Measurements from ENCODE around the gene LMX1B.

The LMX1B gene

DNA sequence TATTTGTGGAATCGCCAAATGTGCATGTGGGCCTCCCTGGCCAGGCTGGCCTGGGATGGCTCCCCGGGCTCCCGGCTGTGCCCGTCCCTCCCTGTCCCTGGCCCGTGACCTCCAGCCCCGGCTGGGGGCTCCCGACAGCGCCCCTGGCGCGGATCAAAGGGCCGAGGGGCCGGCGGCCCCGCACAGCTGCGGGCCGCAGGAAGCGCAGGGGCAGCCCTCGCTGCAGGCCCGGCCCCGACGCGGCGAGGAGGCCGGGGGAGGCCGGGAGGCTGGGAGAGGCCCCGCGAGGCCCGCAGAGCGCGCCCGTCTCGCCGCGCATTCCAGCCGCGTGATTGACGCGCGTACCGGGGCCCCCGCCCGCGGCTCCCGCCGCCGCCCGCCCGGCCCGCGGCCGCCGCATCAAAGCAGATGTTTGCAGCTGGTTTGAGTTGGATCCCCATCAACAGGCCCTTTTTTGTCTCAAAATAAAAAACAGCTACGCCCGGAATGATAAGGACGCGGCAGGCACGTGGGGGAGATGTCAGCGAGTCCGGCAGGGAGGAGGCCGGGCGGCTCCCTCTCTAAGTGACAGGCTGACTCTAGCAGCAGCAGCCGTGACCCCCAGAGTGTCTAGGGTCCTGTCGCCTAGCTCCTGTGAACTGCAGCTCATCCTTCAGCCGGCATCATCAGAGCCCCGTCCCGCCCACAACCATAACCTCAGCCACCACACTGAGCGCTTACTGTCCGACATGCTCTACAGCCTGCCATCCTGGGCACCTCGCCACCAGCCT lies 69.4 kb downstream of the LMX1B start:
- no peak for DNase-seq

DNA sequence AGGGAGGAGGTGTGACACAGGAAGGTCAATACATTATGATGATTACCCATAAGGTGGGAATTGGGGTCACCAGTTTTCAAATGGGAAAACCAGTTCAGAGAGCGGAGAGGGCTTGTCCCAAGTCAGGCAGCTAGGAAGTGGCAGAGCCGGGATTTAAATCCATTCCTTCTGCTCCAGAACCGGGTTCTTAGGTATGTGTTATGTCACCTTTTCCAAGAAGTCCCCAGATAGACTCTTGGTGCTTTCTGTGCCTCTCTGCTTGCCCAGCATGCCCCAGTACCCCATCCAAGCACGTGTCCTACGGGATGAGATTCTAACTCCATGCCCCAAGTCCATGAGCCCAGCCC lies 69.9 kb downstream of the LMX1B start:
- DNase-seq: no peak

DNA sequence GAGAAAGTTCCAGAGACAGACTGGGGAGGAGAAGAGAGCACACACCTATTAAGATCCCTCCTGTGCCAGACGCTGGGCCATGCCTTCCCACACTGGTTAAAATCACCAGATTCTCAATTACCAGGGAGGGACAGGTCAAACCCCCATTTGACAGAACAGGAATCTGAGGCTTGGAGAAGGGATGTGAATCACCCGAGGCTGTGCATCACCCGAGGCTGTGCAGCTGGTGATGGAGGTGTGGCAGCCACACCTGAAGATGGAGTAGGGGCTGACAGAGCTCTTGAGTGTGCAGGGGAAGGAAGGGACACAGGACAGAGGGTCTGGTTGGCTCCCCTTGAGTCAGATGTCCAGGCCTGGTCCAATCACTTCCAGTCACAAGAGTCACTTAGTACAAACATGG lies 70.6 kb downstream of the LMX1B start:
- no peak for DNase-seq

DNA sequence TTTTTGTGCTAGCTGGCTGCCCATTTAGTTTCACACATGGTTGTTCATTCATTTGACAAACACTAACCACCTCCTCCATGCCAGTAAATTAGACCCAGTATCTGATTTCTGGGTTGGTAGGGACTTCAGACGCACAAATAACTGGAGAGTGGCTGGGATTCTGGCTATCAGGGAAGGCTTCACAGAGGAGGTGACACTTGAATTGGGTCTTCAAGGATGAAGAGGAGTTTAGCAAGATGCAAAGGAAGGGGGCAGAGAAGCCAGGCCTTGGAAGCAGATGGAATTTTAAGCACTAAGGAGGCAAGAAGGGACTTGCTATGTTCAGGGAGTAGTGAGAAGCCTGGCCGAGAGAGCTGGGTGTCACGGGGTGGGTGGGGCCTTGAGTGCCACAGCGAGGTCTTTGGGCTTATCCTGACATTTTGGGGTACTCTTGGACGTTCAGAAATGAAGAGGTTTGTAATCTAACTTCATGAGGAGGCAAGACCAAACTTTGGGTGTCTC lies 71.3 kb downstream of the LMX1B start:
- DNase-seq: no peak

DNA sequence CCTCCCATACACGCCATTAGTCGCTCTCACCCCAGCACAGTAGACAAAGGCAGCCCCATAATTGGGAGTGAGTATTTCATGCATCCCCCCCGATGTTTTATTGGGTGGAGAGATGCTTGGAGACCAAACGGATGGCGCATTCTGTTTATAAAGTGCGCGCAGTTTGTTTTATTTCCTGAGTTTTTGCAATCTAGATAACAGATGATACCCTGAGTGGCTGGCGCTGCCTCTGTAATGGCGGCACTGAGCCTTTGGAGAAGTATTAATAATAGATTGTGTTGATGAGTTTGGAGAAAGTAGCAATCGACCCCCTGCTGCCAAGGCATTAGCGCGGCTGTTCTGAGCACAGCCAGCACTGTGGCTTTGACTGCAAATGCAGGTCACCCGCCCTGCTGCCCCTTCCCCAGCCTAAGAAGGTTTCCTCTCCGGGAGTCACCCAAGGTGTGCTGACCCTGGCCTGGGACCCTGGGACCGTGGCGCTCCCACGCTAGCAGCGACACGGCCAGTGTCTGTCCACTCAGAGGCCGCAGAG lies 74.3 kb downstream of the LMX1B start:
- no peak for DNase-seq

DNA sequence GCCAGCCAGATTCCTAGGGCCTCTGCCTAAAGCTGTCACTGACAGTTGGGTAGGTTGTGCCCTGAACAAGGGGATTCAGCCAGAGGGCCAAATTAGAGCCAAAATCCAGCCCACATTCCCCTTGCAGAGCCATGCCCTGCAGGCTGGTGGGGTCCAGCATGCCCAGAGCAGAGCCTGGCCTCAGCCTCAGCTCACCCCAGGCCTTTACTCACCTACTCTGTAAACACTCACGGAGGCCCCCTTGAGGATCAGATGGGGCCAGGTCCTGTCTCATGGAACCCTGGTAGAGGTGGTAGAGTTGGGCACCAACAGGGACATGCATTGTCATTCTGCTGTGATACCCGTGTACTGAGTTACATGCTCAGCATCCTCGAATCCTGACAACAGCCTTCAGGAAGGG lies 74.9 kb downstream of the LMX1B start:
- DNase-seq: no peak

DNA sequence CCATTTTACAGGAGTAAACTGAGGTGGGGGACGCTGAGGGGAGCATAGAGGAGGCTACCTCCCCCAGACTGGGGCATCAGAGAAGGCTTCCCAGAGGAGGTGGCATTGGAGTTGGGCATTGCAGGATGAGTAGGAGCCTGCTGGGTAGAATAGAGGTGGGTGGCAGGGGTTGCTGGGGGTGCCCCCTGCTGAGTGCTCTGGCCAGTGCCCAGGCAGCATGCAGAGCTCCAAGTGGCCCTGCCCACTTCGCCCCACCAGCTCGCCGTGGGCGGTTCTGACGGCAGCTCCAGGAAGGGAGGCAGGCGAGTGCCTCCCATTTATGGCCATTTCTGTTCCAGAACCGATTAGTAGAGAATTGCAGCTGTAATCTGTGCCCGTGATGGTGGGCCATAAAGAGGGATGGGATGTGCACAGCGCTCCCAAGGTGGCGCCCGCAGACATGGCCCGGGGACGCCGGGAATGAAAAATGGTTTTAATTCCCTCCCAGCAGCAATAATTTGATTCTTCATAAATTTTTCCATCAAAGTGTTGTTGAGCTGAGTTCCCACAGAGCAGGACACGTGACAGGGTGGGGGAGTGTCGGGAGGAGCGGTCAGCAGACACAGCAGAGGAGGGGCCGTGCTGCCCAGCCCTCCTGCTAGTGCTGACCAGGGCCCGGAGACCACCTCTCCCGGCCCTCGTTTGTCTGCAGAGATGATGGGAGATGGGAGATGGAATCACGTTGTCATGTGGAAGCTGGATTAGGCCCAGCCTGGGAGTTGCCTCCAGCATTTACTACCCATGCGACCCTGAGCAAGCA lies 75.5 kb downstream of the LMX1B start:
- DNase-seq: no peak

DNA sequence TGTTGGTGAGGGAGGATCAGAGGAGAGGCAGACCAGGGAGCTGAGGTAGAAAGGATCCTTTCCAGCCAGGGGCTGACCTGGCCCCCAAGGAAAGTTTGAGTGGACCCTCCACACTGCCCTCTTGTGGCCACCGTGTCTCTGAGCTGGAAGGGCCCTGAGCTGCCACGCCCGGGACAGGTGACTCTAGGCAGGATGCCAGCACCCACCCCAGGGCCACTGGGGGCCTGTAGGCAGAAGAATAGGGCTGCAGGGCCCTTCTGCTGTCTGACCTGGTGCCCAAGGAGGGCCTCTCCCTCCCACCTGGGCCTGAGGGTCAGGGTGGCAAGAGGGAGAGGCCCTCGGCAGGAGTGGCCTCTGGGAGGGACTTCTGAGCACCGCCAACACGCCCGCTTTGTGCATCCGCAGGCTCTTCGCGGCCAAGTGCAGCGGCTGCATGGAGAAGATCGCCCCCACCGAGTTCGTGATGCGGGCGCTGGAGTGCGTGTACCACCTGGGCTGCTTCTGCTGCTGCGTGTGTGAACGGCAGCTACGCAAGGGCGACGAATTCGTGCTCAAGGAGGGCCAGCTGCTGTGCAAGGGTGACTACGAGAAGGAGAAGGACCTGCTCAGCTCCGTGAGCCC lies 76.8 kb downstream of the LMX1B start:
- peak; percentile 16 for DNase-seq

DNA sequence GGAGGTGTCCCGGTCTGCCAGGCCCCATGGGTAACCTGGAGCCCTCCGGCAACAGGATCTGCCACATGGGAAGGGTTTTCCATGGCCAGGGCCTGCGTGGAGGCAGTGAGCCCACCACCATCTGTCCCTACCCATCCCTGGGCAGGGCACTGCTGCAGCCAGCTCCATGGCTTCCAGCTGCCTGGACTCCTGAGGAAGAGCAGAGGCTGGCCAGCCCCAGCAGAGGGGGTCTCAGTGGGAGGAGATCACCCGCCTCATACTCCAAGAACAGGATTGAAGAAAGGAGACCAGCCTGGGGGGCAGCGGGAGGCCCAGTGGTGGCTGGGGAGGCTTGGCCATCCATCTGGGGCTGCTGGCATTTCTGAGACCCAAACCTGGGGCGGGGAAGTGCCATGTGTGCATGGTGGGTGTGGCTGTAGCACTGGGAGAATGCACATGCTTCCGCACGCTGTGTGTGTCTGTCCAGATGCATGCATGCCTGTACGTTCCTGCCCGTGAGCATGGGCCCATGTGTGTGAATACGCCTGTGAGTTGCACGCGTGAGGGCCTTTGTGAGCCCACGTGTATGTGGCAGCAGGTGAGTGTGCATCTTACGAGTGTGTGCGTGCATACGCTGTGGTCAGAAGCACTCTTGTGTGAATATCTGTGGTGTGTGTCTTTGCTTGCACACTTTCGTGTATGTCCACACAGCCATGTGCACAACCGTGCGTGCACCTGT lies 78.5 kb downstream of the LMX1B start:
- no peak for DNase-seq

DNA sequence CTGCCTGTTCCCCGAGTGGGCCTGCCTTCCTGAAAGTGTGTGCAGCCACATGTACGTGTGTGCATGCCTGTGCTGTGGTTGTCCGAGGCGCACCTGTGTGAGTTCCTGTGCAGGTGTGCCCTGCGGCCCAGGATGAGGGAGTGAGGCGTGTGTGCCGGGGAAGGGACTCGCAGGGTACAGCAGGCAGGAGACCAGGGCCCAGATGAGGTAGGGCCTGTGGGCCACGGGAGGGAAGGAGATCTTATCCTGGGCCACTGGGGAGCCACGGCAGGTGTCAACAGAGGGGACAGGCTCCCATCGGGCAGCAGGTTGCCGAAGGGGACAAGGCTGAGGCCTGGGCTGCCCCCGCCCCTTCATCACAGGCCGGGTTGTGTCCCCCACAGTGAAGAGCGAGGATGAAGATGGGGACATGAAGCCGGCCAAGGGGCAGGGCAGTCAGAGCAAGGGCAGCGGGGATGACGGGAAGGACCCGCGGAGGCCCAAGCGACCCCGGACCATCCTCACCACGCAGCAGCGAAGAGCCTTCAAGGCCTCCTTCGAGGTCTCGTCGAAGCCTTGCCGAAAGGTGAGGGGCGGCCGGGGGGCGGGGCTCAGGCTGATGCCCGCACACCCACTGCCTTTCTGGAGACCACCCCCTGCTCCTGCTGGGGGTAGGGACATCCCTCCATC lies 79.2 kb downstream of the LMX1B start:
- no peak for DNase-seq

DNA sequence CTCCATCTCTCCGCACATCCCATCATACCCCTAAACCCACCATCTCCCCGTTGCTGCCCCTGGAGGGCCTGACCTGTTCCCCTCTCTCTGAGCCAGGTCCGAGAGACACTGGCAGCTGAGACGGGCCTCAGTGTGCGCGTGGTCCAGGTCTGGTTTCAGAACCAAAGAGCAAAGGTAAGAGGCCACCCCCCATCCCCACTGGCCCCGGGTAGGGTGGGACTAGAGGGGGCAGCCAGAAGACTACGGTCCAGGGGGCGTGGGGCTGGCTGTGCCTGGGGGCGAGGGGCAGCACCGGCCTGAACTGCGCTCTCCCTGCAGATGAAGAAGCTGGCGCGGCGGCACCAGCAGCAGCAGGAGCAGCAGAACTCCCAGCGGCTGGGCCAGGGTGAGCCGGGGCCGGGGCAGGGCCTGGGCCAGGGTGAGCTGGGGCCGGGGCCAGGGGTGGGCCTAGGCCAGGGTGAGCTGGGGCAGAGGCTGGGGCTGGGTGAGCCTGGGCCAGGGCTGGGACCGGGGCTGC lies 79.8 kb downstream of the LMX1B start:
- DNase-seq: no peak

DNA sequence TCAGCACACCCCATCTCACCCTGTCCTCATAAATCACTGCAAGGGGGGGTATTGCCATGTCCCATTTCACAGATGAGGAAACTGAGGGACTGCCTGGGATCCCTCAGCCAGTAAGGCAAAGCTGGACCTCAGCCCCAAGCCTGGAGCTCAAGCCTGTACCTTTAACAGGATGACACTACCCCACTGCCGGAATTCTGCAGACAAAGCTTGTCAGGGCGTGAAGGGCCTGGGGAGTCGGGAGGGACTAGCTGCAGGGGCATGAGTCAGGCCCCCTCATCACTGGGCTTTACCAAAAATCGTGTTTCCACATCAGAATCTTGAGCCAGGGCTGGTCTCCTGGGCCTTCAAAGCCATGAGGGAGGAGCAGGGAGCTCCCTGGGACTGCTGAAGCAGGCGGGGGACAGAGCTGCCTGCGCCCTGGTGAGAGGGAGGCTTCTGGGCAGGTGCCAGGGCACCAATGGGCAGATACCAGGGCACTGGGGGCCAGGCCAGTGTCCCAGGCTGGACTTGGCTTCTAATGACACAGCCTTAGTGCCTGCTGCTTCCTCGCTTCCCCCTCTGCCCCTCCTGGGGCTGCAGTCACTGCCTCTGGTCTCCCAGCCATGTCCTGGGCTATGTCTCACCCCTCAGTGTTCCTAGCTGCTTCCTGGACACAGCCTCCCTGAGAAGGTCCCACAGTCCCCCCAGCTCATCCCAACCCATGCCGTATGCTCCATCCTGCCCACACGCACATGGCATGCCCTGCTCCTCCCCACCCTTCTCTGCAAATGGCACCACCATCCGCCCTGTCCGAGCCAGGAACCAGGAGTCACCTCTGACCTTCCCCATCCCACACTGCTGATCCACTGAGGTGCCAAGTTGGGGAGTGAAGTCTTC lies 80.7 kb downstream of the LMX1B start:
- no peak for DNase-seq

DNA sequence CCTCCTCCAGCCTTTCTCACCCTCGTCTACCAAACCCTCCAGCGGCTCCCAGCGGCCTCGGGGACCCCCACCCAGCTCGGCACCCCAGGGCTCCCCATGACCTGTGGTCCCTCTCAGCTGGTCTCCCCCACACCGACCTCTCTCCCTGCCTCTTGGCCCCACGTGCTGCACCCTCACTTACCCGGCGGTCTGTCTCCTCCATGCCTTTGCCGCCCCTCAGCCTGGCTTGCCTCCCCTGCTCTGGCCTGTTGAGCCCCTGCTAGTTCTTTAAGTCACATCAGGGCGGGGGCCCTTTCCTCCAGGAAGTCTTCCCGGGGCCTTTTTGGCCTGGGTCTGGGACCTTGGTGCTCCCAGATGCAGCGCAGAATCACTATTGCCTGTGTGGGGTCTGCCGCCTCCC lies 81.5 kb downstream of the LMX1B start:
- no peak for DNase-seq

DNA sequence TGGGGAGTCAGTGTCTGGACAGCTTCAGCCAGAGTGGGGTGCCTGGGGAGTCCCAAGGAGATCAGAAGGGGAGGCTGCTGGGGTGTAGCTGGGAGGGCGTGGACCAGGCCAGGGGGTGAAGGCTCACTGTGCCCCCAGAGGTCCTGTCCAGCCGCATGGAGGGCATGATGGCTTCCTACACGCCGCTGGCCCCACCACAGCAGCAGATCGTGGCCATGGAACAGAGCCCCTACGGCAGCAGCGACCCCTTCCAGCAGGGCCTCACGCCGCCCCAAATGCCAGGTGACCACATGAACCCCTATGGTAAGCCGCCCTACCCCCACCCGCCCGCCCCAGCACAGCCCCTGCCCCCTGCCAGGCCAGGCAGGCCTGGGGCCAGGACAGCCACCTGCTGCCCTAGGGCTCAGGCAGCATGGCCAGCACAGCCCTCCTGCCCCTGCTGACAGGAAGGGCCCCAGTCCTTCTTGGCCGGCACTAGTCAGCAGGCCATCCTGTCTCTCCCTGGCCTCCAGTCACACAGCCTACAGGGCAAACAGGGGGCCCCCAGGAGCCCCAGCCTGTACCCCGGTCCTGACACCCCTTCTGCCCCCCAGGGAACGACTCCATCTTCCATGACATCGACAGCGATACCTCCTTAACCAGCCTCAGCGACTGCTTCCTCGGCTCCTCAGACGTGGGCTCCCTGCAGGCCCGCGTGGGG lies 82.1 kb downstream of the LMX1B start:
- no peak for DNase-seq

DNA sequence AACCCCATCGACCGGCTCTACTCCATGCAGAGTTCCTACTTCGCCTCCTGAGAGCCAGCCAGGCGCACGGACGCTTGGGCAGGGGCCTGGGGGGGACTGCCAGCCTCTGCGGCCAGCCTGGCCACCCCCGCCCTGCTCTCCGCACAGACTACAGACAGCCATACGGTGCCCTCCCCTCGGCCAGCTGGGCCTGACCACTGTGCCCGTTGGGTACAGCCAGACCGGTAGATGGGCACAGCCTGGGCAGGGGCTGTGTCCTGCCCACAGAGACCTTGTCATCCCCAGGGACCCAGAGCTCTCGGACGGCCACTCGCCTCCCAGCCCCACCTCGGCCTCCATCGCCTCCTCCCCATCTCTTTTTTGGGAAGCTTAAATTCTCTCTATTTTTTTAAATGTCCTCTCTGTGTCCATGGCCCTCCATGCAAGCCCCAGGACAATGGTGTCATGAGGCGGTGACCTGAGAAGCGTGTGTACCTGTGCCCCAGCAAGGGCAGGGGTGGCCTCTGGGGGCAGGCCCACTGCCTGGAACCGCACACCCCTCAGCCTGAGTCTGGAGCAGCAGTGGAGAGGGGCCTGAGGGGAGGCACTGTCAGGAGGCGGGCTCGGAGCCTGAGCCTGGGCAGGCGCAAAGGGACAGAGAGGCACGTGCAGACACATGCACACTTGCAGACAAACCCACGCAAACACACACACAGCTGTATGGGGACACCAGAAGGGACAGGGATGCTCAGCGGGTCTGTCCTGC lies 82.8 kb downstream of the LMX1B start:
- no peak for DNase-seq

DNA sequence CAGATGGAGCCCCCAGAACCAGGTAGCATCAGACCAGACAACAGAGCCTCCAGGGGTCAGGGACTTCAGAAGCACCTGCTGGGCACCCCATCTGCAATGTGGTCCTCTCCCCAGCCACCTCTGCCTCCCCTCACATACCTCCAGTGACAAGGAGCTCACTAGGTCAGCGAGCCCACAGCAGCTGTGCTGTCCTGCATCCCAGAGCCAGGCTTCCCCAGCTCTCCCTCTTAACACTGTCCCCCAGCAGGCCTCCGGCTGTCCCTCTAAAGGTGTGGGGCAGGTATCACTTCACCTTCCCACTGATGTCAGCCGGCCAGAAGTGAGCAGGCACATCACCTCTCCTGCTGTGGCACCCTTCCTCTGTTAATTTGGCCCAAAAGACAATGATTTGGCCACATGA lies 83.6 kb downstream of the LMX1B start:
- DNase-seq: no peak

DNA sequence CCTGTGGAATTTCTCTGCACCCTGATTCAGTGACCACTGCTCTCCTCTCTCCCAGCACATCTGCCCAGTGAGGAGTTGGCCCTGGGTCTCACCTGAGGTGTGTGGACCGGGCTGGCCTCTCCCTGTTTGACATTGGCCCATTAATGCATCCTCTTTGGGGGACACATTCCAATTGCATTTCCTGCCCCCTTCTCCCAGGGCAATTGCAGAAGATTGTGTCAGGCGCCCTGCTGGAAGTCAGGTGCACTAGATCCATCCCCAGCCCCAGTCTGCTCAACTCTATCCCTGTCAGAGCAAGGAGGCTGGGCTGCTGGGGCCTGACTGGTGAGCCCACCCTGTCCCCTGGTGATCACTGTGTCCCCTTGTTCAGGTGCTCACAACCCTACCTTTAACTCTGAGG lies 84.5 kb downstream of the LMX1B start:
- no peak for DNase-seq

DNA sequence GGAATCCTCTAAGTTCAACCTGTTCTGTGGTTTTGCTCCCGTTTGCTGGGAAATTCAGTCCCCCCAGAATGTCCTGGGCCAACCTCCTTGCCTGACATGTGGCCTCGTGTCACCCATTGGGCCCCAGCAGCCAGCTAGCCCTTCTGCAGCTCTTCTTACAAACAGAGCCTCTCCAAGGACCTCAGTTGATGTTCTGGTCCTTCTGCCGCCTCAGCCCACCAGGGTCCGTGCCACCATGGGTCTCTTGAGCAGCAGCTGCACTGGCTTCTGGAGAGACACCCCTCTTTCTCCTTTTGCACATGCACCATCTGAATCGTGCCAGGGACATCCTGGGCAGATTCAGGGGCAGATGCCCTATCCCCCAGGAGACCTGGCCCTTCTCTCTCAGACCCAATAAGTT lies 85.0 kb downstream of the LMX1B start:
- DNase-seq: no peak

DNA sequence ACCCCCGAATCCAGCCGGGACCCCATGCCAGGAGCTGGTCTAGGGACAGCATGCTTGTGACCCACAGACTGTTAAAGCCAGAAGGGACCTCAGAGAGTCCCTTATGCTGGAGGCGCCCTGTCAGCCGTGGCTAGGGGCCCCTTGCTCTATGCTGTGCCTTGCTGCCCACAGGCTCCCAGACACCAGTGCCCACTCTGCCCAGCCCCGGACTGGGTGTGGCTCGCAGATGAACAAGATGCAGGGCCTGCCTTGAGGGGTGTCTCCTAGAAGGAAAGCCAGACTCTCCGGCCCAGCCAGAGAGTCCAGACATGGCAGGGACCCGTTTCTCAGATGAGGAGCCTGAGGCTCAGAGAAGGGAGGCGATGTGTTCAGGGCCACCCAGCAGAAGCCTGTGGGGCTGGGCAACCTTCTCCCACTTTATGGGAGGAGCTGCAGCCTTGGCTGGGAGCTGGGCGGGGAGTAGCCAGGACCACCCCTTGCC lies 85.7 kb downstream of the LMX1B start:
- DNase-seq: no peak

DNA sequence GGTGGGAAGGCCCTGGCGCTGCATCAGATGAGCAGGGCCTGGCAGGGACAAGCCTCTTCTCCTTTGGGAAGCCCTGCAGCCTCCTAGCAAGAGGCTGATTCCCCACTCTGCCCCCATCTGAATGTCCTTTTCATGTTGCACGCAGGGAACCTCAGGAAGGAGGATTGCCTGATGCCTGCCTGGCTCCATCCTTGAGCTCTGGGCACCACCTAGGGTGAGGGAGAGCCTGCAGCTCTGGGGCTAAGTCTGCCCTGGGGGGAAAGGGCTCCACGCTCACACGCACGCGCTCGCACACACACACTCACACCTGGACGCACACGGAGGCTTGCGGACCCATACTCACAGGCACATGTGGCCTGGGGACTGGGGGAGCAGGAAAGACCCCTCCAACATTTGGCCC lies 86.6 kb downstream of the LMX1B start:
- DNase-seq: no peak
